ENCODE measurements around the gene MOGAT1.

The MOGAT1 gene

GRCh38 chr2:222701721-222702131 is 30.3 kb downstream of the MOGAT1 start:
- TF ChIP-seq CTCF (IDR thresholded peaks at IDR 0.05; ENCODE audit: unreplicated experiment in 3 of 3), result no peak
- Mint-ChIP-seq H3K4me3 (no peak overlapping the region), H3K27ac (peak overlapping the region in 2 of 3 experiments; percentile 7 to 9), H3K9me3 (no peaks in the 10 kb centered on the region), H3K36me3 (ENCODE audit: low read depth) (no peaks in the 10 kb centered on the region), H3K4me1 (peaks cover 13% of the 10 kb centered on the region), H3K27me3 (ENCODE audit: low read depth) (peaks cover 9% of the 10 kb centered on the region)

- H3K27me3 Mint-ChIP-seq (ENCODE audit: low read depth), result peaks cover 4% of the 10 kb centered on the region
- no peaks in the 10 kb centered on the region for H3K36me3 Mint-ChIP-seq (ENCODE audit: low read depth)
- no peak for TF ChIP-seq CTCF (IDR thresholded peaks at IDR 0.05; ENCODE audit: unreplicated experiment in 3 of 3)
- no peaks in the 10 kb centered on the region for H3K9me3 Mint-ChIP-seq
- peak overlapping the region in 1 of 3 experiments; percentile 7 for H3K27ac Mint-ChIP-seq
- peaks cover 14% of the 10 kb centered on the region for H3K4me1 Mint-ChIP-seq
- no peak overlapping the region for H3K4me3 Mint-ChIP-seq
These were observed 31.6 kb downstream of the MOGAT1 start for GRCh38 chr2:222703091-222703490.

GRCh38 chr2:222703886-222704285 is 32.4 kb downstream of the MOGAT1 start:
- H3K27ac Mint-ChIP-seq, result no peak overlapping the region
- no peak overlapping the region for H3K4me3 Mint-ChIP-seq
- H3K9me3 Mint-ChIP-seq, result no peaks in the 10 kb centered on the region
- no peak for TF ChIP-seq CTCF (IDR thresholded peaks at IDR 0.05; ENCODE audit: unreplicated experiment in 3 of 3)
- H3K36me3 Mint-ChIP-seq (ENCODE audit: low read depth), result no peaks in the 10 kb centered on the region
- peaks cover 4% of the 10 kb centered on the region for H3K27me3 Mint-ChIP-seq (ENCODE audit: low read depth)
- peaks cover 18% of the 10 kb centered on the region for H3K4me1 Mint-ChIP-seq

GRCh38 chr2:222706616-222707015 is 35.2 kb downstream of the MOGAT1 start:
- no peak for TF ChIP-seq CTCF (IDR thresholded peaks at IDR 0.05; ENCODE audit: unreplicated experiment in 3 of 3)
- Mint-ChIP-seq H3K27me3 (ENCODE audit: low read depth) (no peaks in the 10 kb centered on the region), H3K27ac (no peak overlapping the region), H3K36me3 (ENCODE audit: low read depth) (no peaks in the 10 kb centered on the region), H3K4me1 (peaks cover 26% of the 10 kb centered on the region), H3K4me3 (no peak overlapping the region), H3K9me3 (no peaks in the 10 kb centered on the region)

- H3K27me3 Mint-ChIP-seq (ENCODE audit: low read depth), result no peaks in the 10 kb centered on the region
- H3K27ac Mint-ChIP-seq, result no peak overlapping the region
- H3K36me3 Mint-ChIP-seq (ENCODE audit: low read depth), result no peaks in the 10 kb centered on the region
- no peak for TF ChIP-seq CTCF (IDR thresholded peaks at IDR 0.05; ENCODE audit: unreplicated experiment in 3 of 3)
- H3K4me1 Mint-ChIP-seq, result peaks cover 20% of the 10 kb centered on the region
- H3K4me3 Mint-ChIP-seq, result no peak overlapping the region
- H3K9me3 Mint-ChIP-seq, result no peaks in the 10 kb centered on the region
These were observed 35.7 kb downstream of the MOGAT1 start for GRCh38 chr2:222707102-222707688.

- no peaks in the 10 kb centered on the region for H3K27me3 Mint-ChIP-seq (ENCODE audit: low read depth)
- peaks cover 19% of the 10 kb centered on the region for H3K4me1 Mint-ChIP-seq
- no peak for TF ChIP-seq CTCF (IDR thresholded peaks at IDR 0.05; ENCODE audit: unreplicated experiment in 3 of 3)
- no peaks in the 10 kb centered on the region for H3K36me3 Mint-ChIP-seq (ENCODE audit: low read depth)
- no peaks in the 10 kb centered on the region for H3K9me3 Mint-ChIP-seq
- H3K27ac Mint-ChIP-seq, result peak overlapping the region in 1 of 3 experiments; percentile 56
- H3K4me3 Mint-ChIP-seq, result no peak overlapping the region
These were observed 36.3 kb downstream of the MOGAT1 start for GRCh38 chr2:222707689-222708273.

Measured in nephron (organoid).